DND-41 (cell line): ENCODE data around the gene SCAF1.

ENCODE experiments used
- EZH2 ChIP-seq: IDR thresholded peaks from 3 replicates; pipeline ENCODE4 v1.6.1; 2012; ENCODE audit warnings: borderline replicate concordance, low read depth, mild to moderate bottlenecking, moderate library complexity, low read length, inconsistent platforms; ENCODE audit not compliant: severe bottlenecking
- TF ChIP-seq, protein P1 (sequence below): IDR thresholded peaks from 2 replicates; pipeline ENCODE4 v1.5.1; 2012; ENCODE audit warnings: borderline replicate concordance, low read length, moderate library complexity, mild to moderate bottlenecking; ENCODE audit not compliant: poor library complexity, severe bottlenecking; ENCODE audit errors: extremely low read depth

DNA sequence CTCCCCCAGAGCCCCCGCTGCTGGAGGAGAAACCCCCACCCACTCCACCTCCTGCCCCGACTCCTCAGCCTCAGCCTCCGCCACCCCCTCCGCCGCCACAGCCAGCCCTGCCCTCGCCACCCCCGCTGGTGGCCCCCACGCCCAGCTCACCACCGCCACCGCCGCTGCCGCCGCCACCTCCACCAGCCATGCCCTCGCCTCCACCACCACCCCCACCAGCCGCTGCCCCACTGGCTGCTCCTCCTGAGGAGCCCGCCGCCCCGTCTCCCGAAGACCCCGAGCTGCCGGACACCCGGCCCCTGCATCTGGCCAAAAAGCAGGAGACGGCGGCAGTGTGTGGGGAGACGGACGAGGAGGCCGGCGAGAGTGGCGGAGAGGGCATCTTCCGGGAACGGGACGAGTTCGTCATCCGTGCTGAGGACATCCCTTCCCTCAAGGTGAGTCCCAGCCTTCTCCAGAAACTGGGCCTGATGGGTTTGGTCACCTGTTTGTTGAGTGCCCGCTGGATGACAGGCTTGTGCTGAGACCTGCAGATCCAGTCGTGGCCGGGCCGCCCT lies 40.4 kb upstream of the SCAF1 start:
- TF ChIP-seq, protein P1, sequence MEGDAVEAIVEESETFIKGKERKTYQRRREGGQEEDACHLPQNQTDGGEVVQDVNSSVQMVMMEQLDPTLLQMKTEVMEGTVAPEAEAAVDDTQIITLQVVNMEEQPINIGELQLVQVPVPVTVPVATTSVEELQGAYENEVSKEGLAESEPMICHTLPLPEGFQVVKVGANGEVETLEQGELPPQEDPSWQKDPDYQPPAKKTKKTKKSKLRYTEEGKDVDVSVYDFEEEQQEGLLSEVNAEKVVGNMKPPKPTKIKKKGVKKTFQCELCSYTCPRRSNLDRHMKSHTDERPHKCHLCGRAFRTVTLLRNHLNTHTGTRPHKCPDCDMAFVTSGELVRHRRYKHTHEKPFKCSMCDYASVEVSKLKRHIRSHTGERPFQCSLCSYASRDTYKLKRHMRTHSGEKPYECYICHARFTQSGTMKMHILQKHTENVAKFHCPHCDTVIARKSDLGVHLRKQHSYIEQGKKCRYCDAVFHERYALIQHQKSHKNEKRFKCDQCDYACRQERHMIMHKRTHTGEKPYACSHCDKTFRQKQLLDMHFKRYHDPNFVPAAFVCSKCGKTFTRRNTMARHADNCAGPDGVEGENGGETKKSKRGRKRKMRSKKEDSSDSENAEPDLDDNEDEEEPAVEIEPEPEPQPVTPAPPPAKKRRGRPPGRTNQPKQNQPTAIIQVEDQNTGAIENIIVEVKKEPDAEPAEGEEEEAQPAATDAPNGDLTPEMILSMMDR: no peak
- no peak for TF ChIP-seq EZH2
